ENCODE results near the gene CRK. TPM values are rescaled to one million over a fixed set of nuclear protein-coding genes. Genes with fewer than 3 reads are reported as not detected.

CRK gene
- total RNA-seq, 1 experiment from 2014 or later = 72.3 TPM

- intact Hi-C loops (cut with micrococcal nuclease; ENCODE audit: unreplicated experiment) = no loop called here
- H3K4me1 Mint-ChIP-seq (ENCODE audit: low read depth, unreplicated experiment) = peaks cover 6% of the 10 kb centered on the region
- H3K9me3 Mint-ChIP-seq (ENCODE audit: unreplicated experiment) = no peaks in the 10 kb centered on the region
- H3K4me3 ChIP-seq (ENCODE audit: low read depth, low read length) = no peak overlapping the region
- ChIA-PET POLR2A (no interaction called here), CTCF (interaction anchor here (0.6 to 1.2 kb wide), 2 partner anchors 58 to 1514 kb away, joined by 3 to 6 read pairs; no protein-coding TSS in a partner anchor)
- H3K36me3 Mint-ChIP-seq (ENCODE audit: insufficient read depth, unreplicated experiment) = peaks cover 88% of the 10 kb centered on the region
- no peak overlapping the region for H3K27ac Mint-ChIP-seq (ENCODE audit: unreplicated experiment)
- no peaks in the 10 kb centered on the region for H3K4me1 ChIP-seq
- no peak overlapping the region for H3K4me3 Mint-ChIP-seq (ENCODE audit: unreplicated experiment)
- TF ChIP-seq CTCF (IDR thresholded peaks at IDR 0.05; ENCODE audit: insufficient read depth in 1 of 2, low read depth in 1 of 2, low read length in 1 of 2, severe bottlenecking in 1 of 2, unreplicated experiment in 1 of 2) = no peak
- no peaks in the 10 kb centered on the region for H3K27me3 Mint-ChIP-seq (ENCODE audit: insufficient read depth, unreplicated experiment)
- no TSS peak for BruUV-seq (replicated peaks)
- DNase-seq = no peak
- H3K27me3 ChIP-seq (replicated peaks; ENCODE audit: control insufficient read depth, insufficient read depth, low read length) = no peaks in the 10 kb centered on the region
- H3K36me3 ChIP-seq (ENCODE audit: control insufficient read depth, insufficient read depth, low read length) = peaks cover 6% of the 10 kb centered on the region
- no peaks in the 10 kb centered on the region for H3K9me3 ChIP-seq
Observed at GRCh38 chr17:1423456-1424135, 32.4 kb downstream of the CRK start.

- H3K36me3 Mint-ChIP-seq (ENCODE audit: insufficient read depth, unreplicated experiment) = peaks cover 88% of the 10 kb centered on the region
- Histone ChIP-seq H3K4me3 (ENCODE audit: low read depth, low read length) (no peak overlapping the region), H3K9me3 (no peaks in the 10 kb centered on the region), H3K36me3 (ENCODE audit: control insufficient read depth, insufficient read depth, low read length) (peaks cover 6% of the 10 kb centered on the region), H3K4me1 (no peaks in the 10 kb centered on the region), H3K27me3 (replicated peaks; ENCODE audit: control insufficient read depth, insufficient read depth, low read length) (no peaks in the 10 kb centered on the region)
- CTCF ChIA-PET = no interaction called here
- H3K27me3 Mint-ChIP-seq (ENCODE audit: insufficient read depth, unreplicated experiment) = no peaks in the 10 kb centered on the region
- H3K4me3 Mint-ChIP-seq (ENCODE audit: unreplicated experiment) = no peak overlapping the region
- H3K27ac Mint-ChIP-seq (ENCODE audit: unreplicated experiment) = no peak overlapping the region
- intact Hi-C loops (cut with micrococcal nuclease; ENCODE audit: unreplicated experiment) = no loop called here
- DNase-seq = no peak
- peaks cover 6% of the 10 kb centered on the region for H3K4me1 Mint-ChIP-seq (ENCODE audit: low read depth, unreplicated experiment)
- BruUV-seq (replicated peaks) = no TSS peak
- POLR2A ChIA-PET = no interaction called here
- no peak for TF ChIP-seq CTCF (IDR thresholded peaks at IDR 0.05; ENCODE audit: insufficient read depth in 1 of 2, low read depth in 1 of 2, low read length in 1 of 2, severe bottlenecking in 1 of 2, unreplicated experiment in 1 of 2)
- H3K9me3 Mint-ChIP-seq (ENCODE audit: unreplicated experiment) = no peaks in the 10 kb centered on the region
Observed at GRCh38 chr17:1422885-1423284, 33.1 kb downstream of the CRK start.

DNA sequence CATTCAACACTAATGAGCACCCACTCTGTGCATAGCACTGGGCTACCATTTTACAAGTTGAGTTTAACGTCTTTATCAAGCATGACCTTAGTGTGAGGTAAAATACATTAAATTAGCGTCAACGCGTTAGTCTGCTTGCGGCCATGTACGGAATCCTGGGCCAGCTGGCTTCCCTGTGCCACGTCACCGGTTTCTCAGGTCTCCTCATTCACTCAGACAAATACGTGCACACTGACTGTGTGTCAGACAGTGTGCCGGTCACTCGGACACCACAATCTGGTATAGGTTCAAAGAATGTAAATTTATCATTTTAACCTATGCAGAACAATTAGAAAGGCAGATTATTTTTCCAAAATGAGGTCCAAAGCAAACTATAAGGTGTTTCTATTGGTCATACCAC lies 34.6 kb downstream of the CRK start:
- no peak overlapping the region for H3K27ac Mint-ChIP-seq (ENCODE audit: unreplicated experiment)
- Histone ChIP-seq H3K9me3 (no peaks in the 10 kb centered on the region), H3K4me1 (no peaks in the 10 kb centered on the region), H3K4me3 (ENCODE audit: low read depth, low read length) (no peak overlapping the region), H3K27me3 (replicated peaks; ENCODE audit: control insufficient read depth, insufficient read depth, low read length) (no peaks in the 10 kb centered on the region), H3K36me3 (ENCODE audit: control insufficient read depth, insufficient read depth, low read length) (peaks cover 6% of the 10 kb centered on the region)
- H3K9me3 Mint-ChIP-seq (ENCODE audit: unreplicated experiment) = no peaks in the 10 kb centered on the region
- H3K4me1 Mint-ChIP-seq (ENCODE audit: low read depth, unreplicated experiment) = peaks cover 6% of the 10 kb centered on the region
- H3K27me3 Mint-ChIP-seq (ENCODE audit: insufficient read depth, unreplicated experiment) = no peaks in the 10 kb centered on the region
- peaks cover 86% of the 10 kb centered on the region for H3K36me3 Mint-ChIP-seq (ENCODE audit: insufficient read depth, unreplicated experiment)
- intact Hi-C loops (cut with micrococcal nuclease; ENCODE audit: unreplicated experiment) = no loop called here
- CTCF ChIA-PET = no interaction called here
- DNase-seq = no peak
- POLR2A ChIA-PET = no interaction called here
- H3K4me3 Mint-ChIP-seq (ENCODE audit: unreplicated experiment) = no peak overlapping the region
- no TSS peak for BruUV-seq (replicated peaks)
- no peak for TF ChIP-seq CTCF (IDR thresholded peaks at IDR 0.05; ENCODE audit: insufficient read depth in 1 of 2, low read depth in 1 of 2, low read length in 1 of 2, severe bottlenecking in 1 of 2, unreplicated experiment in 1 of 2)

All from Caco-2 (cell line).